ENCODE data around the gene PFDN6. TPM values are rescaled to one million over a fixed set of nuclear protein-coding genes. Genes with fewer than 3 reads are reported as not detected.
A peak's percentile ranks its signal among the peaks of the same experiment; 100 is the strongest.

The PFDN6 gene
- total RNA-seq, 1 donor from 2014 or later: 55.8 TPM

DNA sequence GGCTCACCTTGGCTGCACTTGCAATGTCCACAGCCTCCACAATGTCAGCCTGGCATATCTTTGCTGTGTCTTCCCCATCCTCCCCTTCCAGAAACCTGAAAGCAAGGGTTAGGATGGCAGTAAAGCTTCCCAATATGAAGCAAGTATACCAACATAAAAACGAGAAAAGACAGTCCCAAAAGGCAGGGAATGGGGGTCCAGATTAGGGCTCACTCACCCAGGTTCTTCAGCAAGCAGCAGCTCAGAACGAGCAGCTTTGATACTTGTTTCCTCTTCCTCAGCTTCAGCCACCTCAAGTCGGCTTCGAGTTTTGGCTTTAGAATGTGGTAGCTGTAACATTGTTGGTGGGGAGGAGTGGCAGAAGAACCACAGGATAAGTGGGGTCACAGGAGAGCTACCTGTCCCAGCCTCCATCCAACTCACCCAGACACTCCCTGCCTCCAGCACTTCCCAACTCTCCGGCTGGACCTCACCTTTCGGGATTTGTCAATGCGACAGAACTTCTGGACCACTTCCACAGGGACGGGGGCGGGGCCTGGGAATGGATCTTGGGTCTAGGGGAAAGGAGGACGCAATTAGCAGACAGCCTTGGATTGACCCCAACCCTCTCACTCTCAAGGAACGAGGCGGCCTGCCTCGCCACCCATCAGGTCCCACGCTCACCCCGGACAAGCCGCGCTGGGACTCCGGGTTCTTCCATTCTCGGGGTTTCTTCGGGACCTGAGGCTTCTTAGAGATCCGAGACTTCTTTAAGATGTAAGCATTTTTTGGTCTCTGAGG is 1.1 kb upstream of the PFDN6 start:
- H3K4me3 ChIP-seq (ENCODE audit: low read depth, low read length): peak overlapping the region; percentile 81
- TF ChIP-seq, protein P1, sequence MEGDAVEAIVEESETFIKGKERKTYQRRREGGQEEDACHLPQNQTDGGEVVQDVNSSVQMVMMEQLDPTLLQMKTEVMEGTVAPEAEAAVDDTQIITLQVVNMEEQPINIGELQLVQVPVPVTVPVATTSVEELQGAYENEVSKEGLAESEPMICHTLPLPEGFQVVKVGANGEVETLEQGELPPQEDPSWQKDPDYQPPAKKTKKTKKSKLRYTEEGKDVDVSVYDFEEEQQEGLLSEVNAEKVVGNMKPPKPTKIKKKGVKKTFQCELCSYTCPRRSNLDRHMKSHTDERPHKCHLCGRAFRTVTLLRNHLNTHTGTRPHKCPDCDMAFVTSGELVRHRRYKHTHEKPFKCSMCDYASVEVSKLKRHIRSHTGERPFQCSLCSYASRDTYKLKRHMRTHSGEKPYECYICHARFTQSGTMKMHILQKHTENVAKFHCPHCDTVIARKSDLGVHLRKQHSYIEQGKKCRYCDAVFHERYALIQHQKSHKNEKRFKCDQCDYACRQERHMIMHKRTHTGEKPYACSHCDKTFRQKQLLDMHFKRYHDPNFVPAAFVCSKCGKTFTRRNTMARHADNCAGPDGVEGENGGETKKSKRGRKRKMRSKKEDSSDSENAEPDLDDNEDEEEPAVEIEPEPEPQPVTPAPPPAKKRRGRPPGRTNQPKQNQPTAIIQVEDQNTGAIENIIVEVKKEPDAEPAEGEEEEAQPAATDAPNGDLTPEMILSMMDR (conservative IDR thresholded peaks at IDR 0.05; ENCODE audit: low read depth, low read length): no peak
- no peak for DNase-seq (ENCODE audit: low read depth)

DNA sequence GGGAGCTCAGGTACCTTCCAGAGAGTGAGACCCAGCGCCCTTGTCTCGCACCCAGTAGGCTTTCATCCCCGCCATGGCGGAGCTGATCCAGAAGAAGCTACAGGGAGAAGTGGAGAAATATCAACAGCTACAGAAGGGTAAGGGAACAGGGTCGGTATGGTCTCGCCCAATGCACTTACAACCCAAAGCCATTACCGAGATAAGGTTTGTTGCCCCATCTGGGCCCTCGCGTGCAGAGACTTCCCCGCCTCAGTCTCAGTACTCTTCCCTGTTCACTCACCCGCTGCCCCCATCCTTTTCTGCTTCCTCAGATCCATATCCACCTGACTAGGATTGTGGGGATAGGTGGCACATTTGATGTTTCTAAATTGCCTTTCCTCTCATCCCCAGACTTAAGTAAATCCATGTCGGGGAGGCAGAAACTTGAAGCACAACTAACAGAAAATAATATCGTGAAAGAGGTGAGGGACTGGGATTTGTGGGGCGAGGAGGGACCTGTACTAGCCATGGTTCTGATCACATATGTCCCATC is 449 bp downstream of the PFDN6 start:
- TF ChIP-seq, protein P1 (conservative IDR thresholded peaks at IDR 0.05; ENCODE audit: low read depth, low read length): no peak
- DNase-seq (ENCODE audit: low read depth): no peak
- peak overlapping the region; percentile 81 for H3K4me3 ChIP-seq (ENCODE audit: low read depth, low read length)

DNA sequence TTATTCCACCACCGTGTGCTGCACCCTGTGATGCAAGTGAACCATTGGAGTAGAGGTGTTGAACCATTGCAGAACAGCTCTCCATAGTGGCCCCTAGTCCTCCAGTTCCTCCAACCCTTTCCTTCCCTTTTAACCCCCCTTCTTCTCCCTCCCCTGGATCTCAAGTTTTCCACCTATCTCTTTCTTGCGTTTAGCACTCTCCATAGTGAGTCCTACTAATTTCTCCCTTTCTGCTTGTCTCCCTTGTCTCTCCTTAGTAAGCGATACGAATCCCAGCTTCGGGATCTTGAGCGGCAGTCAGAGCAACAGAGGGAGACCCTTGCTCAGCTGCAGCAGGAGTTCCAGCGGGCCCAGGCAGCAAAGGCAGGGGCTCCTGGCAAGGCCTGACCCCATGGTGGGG is 1.1 kb downstream of the PFDN6 start:
- peak overlapping the region; percentile 81 for H3K4me3 ChIP-seq (ENCODE audit: low read depth, low read length)
- DNase-seq (ENCODE audit: low read depth): no peak
- TF ChIP-seq, protein P1 (conservative IDR thresholded peaks at IDR 0.05; ENCODE audit: low read depth, low read length): no peak

DNA sequence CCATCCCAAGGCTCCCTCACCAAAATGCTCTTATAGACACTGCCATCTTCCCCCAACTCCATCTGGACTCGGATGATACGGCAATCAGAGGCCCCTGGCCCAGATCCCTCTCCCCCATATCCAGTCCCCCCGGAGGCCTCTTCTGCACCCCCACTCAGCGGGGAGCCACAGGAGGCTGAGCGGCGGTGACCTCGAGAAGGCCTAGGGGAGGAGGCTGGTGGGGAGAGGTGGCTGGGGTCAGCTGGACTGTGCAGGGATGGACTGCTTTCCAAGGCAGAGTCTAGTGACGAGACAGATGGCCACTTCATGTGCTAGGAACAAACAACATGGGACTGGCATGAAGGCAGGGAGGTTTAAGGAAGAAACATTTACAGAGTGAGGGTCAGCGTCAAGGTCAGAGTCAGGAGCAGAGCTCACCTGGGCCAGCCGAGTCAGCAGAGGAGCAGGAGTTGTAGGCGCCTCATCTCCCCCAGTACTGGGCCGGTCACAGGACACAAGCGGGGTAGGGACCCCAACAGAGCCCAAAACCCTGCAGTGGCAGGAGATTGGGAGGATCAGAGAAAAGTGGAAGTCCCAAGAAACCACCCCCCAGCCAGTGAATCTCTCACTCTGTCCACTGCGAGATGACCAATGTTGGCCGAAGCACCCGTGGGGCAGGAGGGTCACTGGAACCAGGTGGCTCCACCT is 3.7 kb downstream of the PFDN6 start:
- no peak for DNase-seq (ENCODE audit: low read depth)
- TF ChIP-seq, protein P1 (conservative IDR thresholded peaks at IDR 0.05; ENCODE audit: low read depth, low read length): no peak
- no peak overlapping the region for H3K4me3 ChIP-seq (ENCODE audit: low read depth, low read length)

DNA sequence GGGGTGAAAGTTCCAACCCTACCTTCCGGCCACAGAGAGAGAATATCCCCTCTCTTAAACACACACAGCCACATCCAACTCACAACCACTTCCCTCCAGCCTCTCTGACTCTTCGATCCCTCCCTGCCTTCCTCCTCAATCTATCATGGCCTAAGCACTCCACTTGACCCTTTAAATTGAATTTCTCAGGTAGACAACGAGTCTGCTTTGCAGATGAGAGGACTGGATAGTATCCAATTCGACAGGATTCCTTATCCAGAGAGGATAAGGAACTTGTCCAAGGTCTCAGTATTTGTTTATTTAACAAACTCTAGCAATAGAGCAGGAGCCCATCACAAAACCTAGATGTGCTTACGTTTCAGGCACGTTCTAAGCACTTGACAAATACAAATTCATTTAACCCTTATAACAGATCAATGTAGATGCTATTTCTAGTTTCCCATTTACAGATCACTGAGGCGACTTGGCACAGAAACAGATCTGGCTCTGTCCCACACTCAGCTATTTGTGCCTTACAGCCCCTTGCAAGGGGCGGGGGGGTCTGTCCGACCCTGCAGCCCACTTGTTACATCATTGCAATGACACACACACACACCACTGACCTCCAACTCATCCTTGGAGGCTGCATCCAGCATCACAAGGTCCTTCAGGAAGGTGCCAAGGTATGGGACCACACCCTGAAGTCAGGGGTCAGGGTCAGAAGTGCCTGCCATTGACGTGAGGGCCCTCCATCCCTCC is 4.9 kb downstream of the PFDN6 start:
- no peak for DNase-seq (ENCODE audit: low read depth)
- TF ChIP-seq, protein P1 (conservative IDR thresholded peaks at IDR 0.05; ENCODE audit: low read depth, low read length): no peak
- no peak overlapping the region for H3K4me3 ChIP-seq (ENCODE audit: low read depth, low read length)

DNA sequence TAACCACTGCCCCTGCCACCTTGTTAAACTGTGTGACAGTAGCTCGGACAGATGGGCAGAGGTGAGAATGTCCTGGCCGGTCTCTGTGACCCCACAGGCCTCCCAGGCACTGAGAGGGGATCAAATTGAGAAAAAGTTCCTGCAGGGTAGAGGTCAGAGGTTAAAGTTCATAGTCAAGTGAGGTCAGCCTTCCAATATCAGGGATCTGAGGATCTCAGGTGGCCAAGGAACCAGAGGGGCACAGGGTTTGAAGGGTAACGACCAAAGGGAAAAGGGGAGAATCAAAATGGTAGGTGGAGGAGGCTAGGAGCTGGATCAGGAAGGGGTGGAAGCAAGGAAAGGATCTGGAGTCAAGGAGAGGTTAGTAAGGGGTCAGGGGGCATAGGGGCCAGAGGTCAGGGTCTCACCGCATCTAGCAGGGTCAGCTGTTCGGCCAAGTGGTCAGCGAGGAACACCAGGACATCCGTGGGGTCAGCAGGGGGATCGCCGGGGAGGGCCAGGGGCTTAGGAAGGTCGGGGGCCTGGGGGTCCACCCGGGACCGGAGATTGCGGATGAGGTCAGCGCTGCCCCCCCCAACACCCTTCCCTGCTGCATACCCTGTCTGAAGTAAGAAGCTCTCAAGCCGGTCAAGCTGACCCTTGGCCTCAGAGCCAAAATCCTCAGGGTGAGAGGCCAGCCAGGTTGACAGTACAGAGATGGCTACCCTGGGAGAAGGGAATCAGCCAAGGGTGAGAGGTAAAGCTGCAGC is 6.4 kb downstream of the PFDN6 start:
- DNase-seq (ENCODE audit: low read depth): no peak
- TF ChIP-seq, protein P1 (conservative IDR thresholded peaks at IDR 0.05; ENCODE audit: low read depth, low read length): no peak
- no peak overlapping the region for H3K4me3 ChIP-seq (ENCODE audit: low read depth, low read length)
